ENCODE results near the gene TDRD12. TPM values are rescaled to one million over a fixed set of nuclear protein-coding genes. Genes with fewer than 3 reads are reported as not detected.

Gene TDRD12
- total and polyA plus RNA-seq, 2 donors (not counting 3 experiments of a cell fraction or from before 2014, with no cell fraction given), result 0.03 to 0.09 TPM

DNA sequence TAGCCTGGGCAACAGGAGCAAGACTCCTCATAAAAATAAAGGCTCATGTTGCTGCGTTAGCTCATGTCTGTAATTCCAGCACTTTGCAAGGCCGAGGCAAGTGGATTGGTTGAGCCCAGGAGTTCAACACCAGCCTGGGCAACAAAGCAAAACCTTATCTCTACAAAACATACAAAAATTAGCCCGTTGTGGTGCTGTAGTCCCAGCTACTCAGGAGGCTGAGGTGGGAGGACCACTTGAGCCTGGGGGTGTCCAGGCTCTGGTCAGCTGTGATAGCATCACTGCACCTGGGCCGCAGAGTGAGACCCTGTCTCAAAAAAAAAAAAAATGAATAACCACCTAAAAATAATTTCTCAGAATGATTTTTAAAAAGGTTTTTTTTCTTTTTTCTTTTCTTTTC lies 31.9 kb upstream of the TDRD12 start:
- Histone ChIP-seq H3K9ac (replicated peaks; ENCODE audit: extremely low read depth, insufficient read depth, low read length) (no peak overlapping the region), H3K4me1 (ENCODE audit: control insufficient read depth, extremely low read depth, insufficient read depth, low read length) (peaks cover 8% of the 10 kb centered on the region), H3K79me2 (ENCODE audit: control insufficient read depth, insufficient read depth, low read length) (peaks cover 6% of the 10 kb centered on the region), H3K27me3 (ENCODE audit: control insufficient read depth in 2 of 2, insufficient read depth in 2 of 2, low read length in 2 of 2) (no peaks in the 10 kb centered on the region), H2AFZ (ENCODE audit: low read depth, low read length) (no peak overlapping the region), H3K27ac (ENCODE audit: insufficient read depth, low read depth, low read length) (no peak overlapping the region), H4K20me1 (replicated peaks; ENCODE audit: control insufficient read depth, extremely low read depth, insufficient read depth, low read length) (no peaks in the 10 kb centered on the region), H3K4me2 (ENCODE audit: insufficient read depth, low read length) (no peak overlapping the region), H3K36me3 (ENCODE audit: control insufficient read depth in 2 of 2, extremely low read depth in 1 of 2, insufficient read depth in 2 of 2, low read length in 2 of 2) (no peaks in the 10 kb centered on the region), H3K9me1 (replicated peaks; ENCODE audit: control insufficient read depth, extremely low read depth, insufficient read depth, low read length) (no peaks in the 10 kb centered on the region), H3K9me3 (replicated peaks; ENCODE audit: control insufficient read depth, insufficient read depth, low read length) (no peaks in the 10 kb centered on the region), H3K4me3 (replicated peaks in 1 of 3; ENCODE audit: insufficient read depth in 1 of 3, low read depth in 1 of 3, low read length in 3 of 3) (no peak overlapping the region)
- ChIA-PET POLR2A (no interaction called here), CTCF (no interaction called here)
- DNase-seq (ENCODE audit: low read depth, low spot score) (no peak), FAIRE-seq (no peak)
- intact Hi-C loops (cut with micrococcal nuclease), result no loop called here
- TF ChIP-seq EZH2 (IDR thresholded peaks at IDR 0.05; ENCODE audit: borderline replicate concordance, low read depth, low read length, severe bottlenecking), result no peak
- TF ChIP-seq, protein P1, sequence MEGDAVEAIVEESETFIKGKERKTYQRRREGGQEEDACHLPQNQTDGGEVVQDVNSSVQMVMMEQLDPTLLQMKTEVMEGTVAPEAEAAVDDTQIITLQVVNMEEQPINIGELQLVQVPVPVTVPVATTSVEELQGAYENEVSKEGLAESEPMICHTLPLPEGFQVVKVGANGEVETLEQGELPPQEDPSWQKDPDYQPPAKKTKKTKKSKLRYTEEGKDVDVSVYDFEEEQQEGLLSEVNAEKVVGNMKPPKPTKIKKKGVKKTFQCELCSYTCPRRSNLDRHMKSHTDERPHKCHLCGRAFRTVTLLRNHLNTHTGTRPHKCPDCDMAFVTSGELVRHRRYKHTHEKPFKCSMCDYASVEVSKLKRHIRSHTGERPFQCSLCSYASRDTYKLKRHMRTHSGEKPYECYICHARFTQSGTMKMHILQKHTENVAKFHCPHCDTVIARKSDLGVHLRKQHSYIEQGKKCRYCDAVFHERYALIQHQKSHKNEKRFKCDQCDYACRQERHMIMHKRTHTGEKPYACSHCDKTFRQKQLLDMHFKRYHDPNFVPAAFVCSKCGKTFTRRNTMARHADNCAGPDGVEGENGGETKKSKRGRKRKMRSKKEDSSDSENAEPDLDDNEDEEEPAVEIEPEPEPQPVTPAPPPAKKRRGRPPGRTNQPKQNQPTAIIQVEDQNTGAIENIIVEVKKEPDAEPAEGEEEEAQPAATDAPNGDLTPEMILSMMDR (IDR thresholded peaks at IDR 0.05; ENCODE audit: extremely low read depth in 1 of 2, insufficient read depth in 1 of 2, low read depth in 1 of 2, low read length in 2 of 2), result no peak
- TF ChIP-seq POLR2A (IDR thresholded peaks at IDR 0.05; ENCODE audit: low read depth, low read length), result no peak
- TF ChIP-seq POLR2AphosphoS5 (IDR thresholded peaks at IDR 0.05; ENCODE audit: insufficient read depth, low read depth, low read length), result no peak
- no peak for TF ChIP-seq MYC (IDR thresholded peaks at IDR 0.05; ENCODE audit: low read depth, low read length)
- TF ChIP-seq FOS (IDR thresholded peaks at IDR 0.05; ENCODE audit: borderline replicate concordance, insufficient read depth, low read length), result no peak
- TF ChIP-seq, protein P2, sequence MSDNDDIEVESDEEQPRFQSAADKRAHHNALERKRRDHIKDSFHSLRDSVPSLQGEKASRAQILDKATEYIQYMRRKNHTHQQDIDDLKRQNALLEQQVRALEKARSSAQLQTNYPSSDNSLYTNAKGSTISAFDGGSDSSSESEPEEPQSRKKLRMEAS (IDR thresholded peaks at IDR 0.05; ENCODE audit: insufficient read depth, insufficient read length), result no peak
- no peak for TF ChIP-seq GATA2 (IDR thresholded peaks at IDR 0.05; ENCODE audit: insufficient read depth, insufficient read length, low read depth, low read length)
- no peak for TF ChIP-seq JUN (IDR thresholded peaks at IDR 0.05; ENCODE audit: borderline replicate concordance, insufficient read depth, insufficient read length, low read depth)
- dilution Hi-C loops (cut with MboI; ENCODE audit: extremely low pct_ligation_motif_present, low sequenced_read_pairs), result no loop called here
- no TSS peak for BruUV-seq (replicated peaks)
